ENCODE results near the gene SLC24A4. TPM values are rescaled to one million over a fixed set of nuclear protein-coding genes. Genes with fewer than 3 reads are reported as not detected.

SLC24A4 gene
- total and polyA plus RNA-seq, 2 experiments from 2014 or later: 0.46 to 0.50 TPM

GRCh38 chr14:92460916-92461579 lies 138.1 kb downstream of the SLC24A4 start:
- no peak for DNase-seq (ENCODE audit: low spot score)
- Histone ChIP-seq H3K27me3 (no peaks in the 10 kb centered on the region), H2AFZ (no peak overlapping the region), H3K4me1 (ENCODE audit: insufficient read depth) (no peaks in the 10 kb centered on the region), H3K79me2 (no peaks in the 10 kb centered on the region), H3K9me3 (ENCODE audit: low read depth) (no peaks in the 10 kb centered on the region), H3K27ac (no peak overlapping the region), H3K4me2 (no peak overlapping the region), H4K20me1 (ENCODE audit: insufficient read depth, poor library complexity, severe bottlenecking) (no peaks in the 10 kb centered on the region), H3K36me3 (replicated peaks; ENCODE audit: insufficient read depth, low read depth) (no peaks in the 10 kb centered on the region), H3K9me2 (replicated peaks; ENCODE audit: insufficient read depth) (no peaks in the 10 kb centered on the region), H3K4me3 (no peak overlapping the region)
- no peak for TF ChIP-seq EZH2phosphoT487 (IDR thresholded peaks at IDR 0.05; ENCODE audit: low read depth, severe bottlenecking, unreplicated experiment)
- TF ChIP-seq EZH2 (IDR thresholded peaks at IDR 0.05; ENCODE audit: borderline replicate concordance): no peak
- no peak for TF ChIP-seq CTCF (IDR thresholded peaks at IDR 0.05; ENCODE audit: poor library complexity)
- 79% methylated on average over 18 of the region's 19 CpGs for WGBS (ENCODE audit: low lambda C conversion rate, missing lambda C conversion rate)

- H3K4me3 ChIP-seq: no peak overlapping the region
- DNase-seq (ENCODE audit: low spot score): no peak
- H3K4me1 ChIP-seq (ENCODE audit: insufficient read depth): no peaks in the 10 kb centered on the region
- H3K4me2 ChIP-seq: no peak overlapping the region
- H4K20me1 ChIP-seq (ENCODE audit: insufficient read depth, poor library complexity, severe bottlenecking): no peaks in the 10 kb centered on the region
- no peaks in the 10 kb centered on the region for H3K27me3 ChIP-seq
- no peaks in the 10 kb centered on the region for H3K79me2 ChIP-seq
- H3K27ac ChIP-seq: no peak overlapping the region
- H3K9me3 ChIP-seq (ENCODE audit: low read depth): no peaks in the 10 kb centered on the region
- TF ChIP-seq EZH2 (IDR thresholded peaks at IDR 0.05; ENCODE audit: borderline replicate concordance): no peak
- TF ChIP-seq CTCF (IDR thresholded peaks at IDR 0.05; ENCODE audit: poor library complexity): no peak
- TF ChIP-seq EZH2phosphoT487 (IDR thresholded peaks at IDR 0.05; ENCODE audit: low read depth, severe bottlenecking, unreplicated experiment): no peak
- no peaks in the 10 kb centered on the region for H3K36me3 ChIP-seq (replicated peaks; ENCODE audit: insufficient read depth, low read depth)
- no peaks in the 10 kb centered on the region for H3K9me2 ChIP-seq (replicated peaks; ENCODE audit: insufficient read depth)
- WGBS (ENCODE audit: low lambda C conversion rate, missing lambda C conversion rate): 89% methylated on average over 7 of the region's 7 CpGs
- no peak overlapping the region for H2AFZ ChIP-seq
Measured at GRCh38 chr14:92461891-92462290, 138.9 kb downstream of the SLC24A4 start.

- Histone ChIP-seq H2AFZ (no peak overlapping the region), H4K20me1 (ENCODE audit: insufficient read depth, poor library complexity, severe bottlenecking) (no peaks in the 10 kb centered on the region), H3K4me1 (ENCODE audit: insufficient read depth) (no peaks in the 10 kb centered on the region), H3K36me3 (replicated peaks; ENCODE audit: insufficient read depth, low read depth) (no peaks in the 10 kb centered on the region), H3K4me3 (no peak overlapping the region), H3K27ac (no peak overlapping the region), H3K79me2 (no peaks in the 10 kb centered on the region), H3K4me2 (no peak overlapping the region), H3K9me2 (replicated peaks; ENCODE audit: insufficient read depth) (no peaks in the 10 kb centered on the region), H3K27me3 (no peaks in the 10 kb centered on the region), H3K9me3 (ENCODE audit: low read depth) (no peaks in the 10 kb centered on the region)
- DNase-seq (ENCODE audit: low spot score): no peak
- 95% methylated on average over 4 of the region's 4 CpGs for WGBS (ENCODE audit: low lambda C conversion rate, missing lambda C conversion rate)
- TF ChIP-seq EZH2 (IDR thresholded peaks at IDR 0.05; ENCODE audit: borderline replicate concordance) (no peak), CTCF (IDR thresholded peaks at IDR 0.05; ENCODE audit: poor library complexity) (no peak), EZH2phosphoT487 (IDR thresholded peaks at IDR 0.05; ENCODE audit: low read depth, severe bottlenecking, unreplicated experiment) (no peak)
Measured at GRCh38 chr14:92462568-92462967, 139.6 kb downstream of the SLC24A4 start.

Data from hepatocyte (in vitro differentiated cells).